PC-3 (cell line): ENCODE results near the gene HAND2. TPM values are rescaled to one million over a fixed set of nuclear protein-coding genes. Genes with fewer than 3 reads are reported as not detected.

Source experiments
- ATAC-seq: fragments of 200-7000 bp; cut with Tn5 transposase; 2 replicates; pipeline ENCODE4 v1.9.1; 2020; ENCODE audit warnings: mild to moderate bottlenecking, moderate library complexity
- BruUV-seq: library from RNA; stranded (reverse); fragments of 400-500 nt; replicated peaks from 2 replicates; lab custom pipeline; 2021; lab: Mats Ljungman, UMichigan
- CTCF ChIA-PET: fragments of 300-600 bp; sonication (Branson Sonifier 250); formaldehyde crosslinking; loops from one replicate; lab custom pipeline; 2022; ENCODE audit warnings: antibody characterized with exemption; lab: Charles Lee
- POLR2A ChIA-PET: fragments of 300-600 bp; sonication (Branson Sonifier 250); formaldehyde crosslinking; loops from one replicate; lab custom pipeline; 2022; ENCODE audit warnings: antibody characterized with exemption; ENCODE audit not compliant: unreplicated experiment; lab: Charles Lee
- DNase-seq: peaks from one replicate; pipeline ENCODE4 v3.0.0-alpha.2; 2015
- H2AFZ ChIP-seq: fragments of 300-600 bp; sonication (generic); 2 replicates; pipeline ENCODE4 v1.6.0; 2016; ENCODE audit warnings: antibody characterized with exemption, low read length
- H3F3A ChIP-seq: fragments of 300-600 bp; sonication (generic); one replicate; pipeline ENCODE4 v1.6.0; 2017; ENCODE audit warnings: antibody characterized with exemption, low read length, control low read depth, mild to moderate bottlenecking; ENCODE audit not compliant: unreplicated experiment
- H3K27ac ChIP-seq: fragments of 300-600 bp; sonication (generic); 2 replicates; pipeline ENCODE4 v1.5.1; 2016; ENCODE audit warnings: mild to moderate bottlenecking, low read length
- H3K27me3 ChIP-seq: fragments of 300-600 bp; sonication (generic); 2 replicates; pipeline ENCODE4 v1.6.1; 2016; ENCODE audit warnings: low read length, mixed read lengths
- H3K36me3 ChIP-seq: fragments of 300-600 bp; sonication (generic); 2 replicates; pipeline ENCODE4 v1.6.1; 2016; ENCODE audit warnings: low read depth, mixed run types, low read length, mixed read lengths
- H3K4me1 ChIP-seq: fragments of 300-600 bp; sonication (generic); 2 replicates; pipeline ENCODE4 v1.5.1; 2016; ENCODE audit warnings: low read length; ENCODE audit not compliant: insufficient read depth
- H3K4me2 ChIP-seq: fragments of 300-600 bp; sonication (generic); 2 replicates; pipeline ENCODE4 v1.6.0; 2016; ENCODE audit warnings: low read length
- H3K4me3 ChIP-seq: fragments of 300-600 bp; sonication (generic); 2 replicates; pipeline ENCODE4 v1.5.1; 2016; ENCODE audit warnings: mild to moderate bottlenecking, low read length, mixed read lengths
- H3K79me2 ChIP-seq: fragments of 300-600 bp; sonication (generic); 2 replicates; pipeline ENCODE4 v1.6.1; 2017; ENCODE audit warnings: low read length, mixed read lengths
- H3K9ac ChIP-seq: fragments of 300-600 bp; sonication (generic); 2 replicates; pipeline ENCODE4 v1.6.0; 2016; ENCODE audit warnings: mild to moderate bottlenecking, low read length
- H3K9me2 ChIP-seq: fragments of 300-600 bp; sonication (generic); replicated peaks from 2 replicates; pipeline ENCODE4 v1.6.1; 2016; ENCODE audit warnings: mixed run types, low read length, mixed read lengths
- H3K9me3 ChIP-seq: fragments of 300-600 bp; sonication (generic); 2 replicates; pipeline ENCODE4 v1.6.1; 2016; ENCODE audit warnings: low read length, mixed read lengths
- H4K20me1 ChIP-seq: fragments of 300-600 bp; sonication (generic); 2 replicates; pipeline ENCODE4 v1.6.1; 2016; ENCODE audit warnings: low read length, mixed read lengths
- CTCF ChIP-seq: fragments of 300-600 bp; sonication (generic); conservative IDR thresholded peaks from 2 replicates; pipeline ENCODE4 v1.5.1; 2017; ENCODE audit warnings: antibody characterized with exemption, low read depth, mild to moderate bottlenecking, low read length
- EZH2 ChIP-seq: fragments of 300-600 bp; sonication (generic); IDR thresholded peaks from one replicate; pipeline ENCODE4 v1.6.1; 2017; ENCODE audit warnings: antibody characterized with exemption, mild to moderate bottlenecking, low read length; ENCODE audit not compliant: unreplicated experiment
- EZH2phosphoT487 ChIP-seq: fragments of 300-600 bp; sonication (generic); IDR thresholded peaks from 2 replicates; pipeline ENCODE4 v1.6.1; 2018; ENCODE audit warnings: mild to moderate bottlenecking, antibody characterized with exemption, low read length, borderline replicate concordance
- intact Hi-C: fragments of 100-400 bp; cut with micrococcal nuclease; formaldehyde crosslinking; loops from 2 replicates; pipeline ENCODE4 v1.9.0; 2023
- total RNA-seq: library from RNA; depleted of rRNA; stranded (reverse); fragments of >200 nt; gene quantifications from 2 replicates; pipeline ENCODE4 v1.2.3, GENCODE V29; 2014

Gene HAND2
- total RNA-seq, 1 experiment from 2014 or later: not detected

- intact Hi-C loops: no loop called here
- H3F3A ChIP-seq: no peaks in the 10 kb centered on the region
- peaks cover 6% of the 10 kb centered on the region; the same call in 1 of the 2 replicates for H3K27me3 ChIP-seq
- H3K9ac ChIP-seq: no peak overlapping the region
- H4K20me1 ChIP-seq: no peaks in the 10 kb centered on the region
- H3K36me3 ChIP-seq: no peaks in the 10 kb centered on the region
- no peaks in the 10 kb centered on the region for H3K4me1 ChIP-seq
- no peak for TF ChIP-seq EZH2phosphoT487
- TF ChIP-seq CTCF: no peak
- no peak for TF ChIP-seq EZH2
- BruUV-seq: no TSS peak
- ATAC-seq (no peak), DNase-seq (no peak)
- CTCF ChIA-PET: no interaction called here
- H3K9me3 ChIP-seq: no peaks in the 10 kb centered on the region
- no peaks in the 10 kb centered on the region for H3K79me2 ChIP-seq
- no peak overlapping the region for H3K4me2 ChIP-seq
- H3K27ac ChIP-seq: no peak overlapping the region
- no peaks in the 10 kb centered on the region for H3K9me2 ChIP-seq
- no peak overlapping the region for H2AFZ ChIP-seq
- H3K4me3 ChIP-seq: no peak overlapping the region
- POLR2A ChIA-PET: no interaction called here
Measured at GRCh38 chr4:173514641-173515217, 15.3 kb downstream of the HAND2 start.

GRCh38 chr4:173513651-173514050 lies 16.4 kb downstream of the HAND2 start:
- TF ChIP-seq EZH2phosphoT487 (no peak), EZH2 (no peak), CTCF (no peak)
- H3K9me2 ChIP-seq: no peaks in the 10 kb centered on the region
- H3K79me2 ChIP-seq: no peaks in the 10 kb centered on the region
- no peak overlapping the region for H3K27ac ChIP-seq
- BruUV-seq: no TSS peak
- ChIA-PET POLR2A (no interaction called here), CTCF (no interaction called here)
- peaks cover 6% of the 10 kb centered on the region; the same call in 1 of the 2 replicates for H3K27me3 ChIP-seq
- H3K36me3 ChIP-seq: no peaks in the 10 kb centered on the region
- H3K9me3 ChIP-seq: no peaks in the 10 kb centered on the region
- no peak for ATAC-seq
- no peak overlapping the region for H3K9ac ChIP-seq
- H3K4me3 ChIP-seq: no peak overlapping the region
- intact Hi-C loops: no loop called here
- no peaks in the 10 kb centered on the region for H4K20me1 ChIP-seq
- no peaks in the 10 kb centered on the region for H3K4me1 ChIP-seq
- H3F3A ChIP-seq: no peaks in the 10 kb centered on the region
- no peak for DNase-seq
- H2AFZ ChIP-seq: no peak overlapping the region
- no peak overlapping the region for H3K4me2 ChIP-seq

- H3K9me2 ChIP-seq: no peaks in the 10 kb centered on the region
- BruUV-seq: no TSS peak
- H3K9ac ChIP-seq: no peak overlapping the region
- TF ChIP-seq EZH2phosphoT487 (no peak), EZH2 (no peak), CTCF (no peak)
- no peak overlapping the region for H2AFZ ChIP-seq
- POLR2A ChIA-PET: no interaction called here
- H3F3A ChIP-seq: no peaks in the 10 kb centered on the region
- no peaks in the 10 kb centered on the region for H3K27me3 ChIP-seq
- no peaks in the 10 kb centered on the region for H3K79me2 ChIP-seq
- ATAC-seq: no peak
- DNase-seq: no peak
- H3K27ac ChIP-seq: no peak overlapping the region
- H3K4me1 ChIP-seq: no peaks in the 10 kb centered on the region
- intact Hi-C loops: no loop called here
- no peak overlapping the region for H3K4me2 ChIP-seq
- CTCF ChIA-PET: no interaction called here
- no peaks in the 10 kb centered on the region for H3K9me3 ChIP-seq
- no peaks in the 10 kb centered on the region for H4K20me1 ChIP-seq
- H3K4me3 ChIP-seq: no peak overlapping the region
- no peaks in the 10 kb centered on the region for H3K36me3 ChIP-seq
Measured at GRCh38 chr4:173511787-173512361, 18.2 kb downstream of the HAND2 start.
